ENCODE results near the gene TMEM18.
"Not testable (repeated sequence)": the region's sequence is repeated elsewhere in the genome, so short reads cannot be mapped to it uniquely, and the experiment has no call there.

The TMEM18 gene

GRCh38 chr2:692767-693166 is 15.6 kb upstream of the TMEM18 start:
- DNase-seq: no peak

- DNase-seq: no peak
Observed at GRCh38 chr2:691821-692761, 14.9 kb upstream of the TMEM18 start.

GRCh38 chr2:690799-691198 is 13.6 kb upstream of the TMEM18 start:
- no peak for DNase-seq

GRCh38 chr2:689877-690510 is 12.8 kb upstream of the TMEM18 start:
- no peak for DNase-seq

GRCh38 chr2:689237-689636 is 12.0 kb upstream of the TMEM18 start:
- no peak for DNase-seq

GRCh38 chr2:688504-689076 is 11.4 kb upstream of the TMEM18 start:
- DNase-seq: no peak

GRCh38 chr2:685421-685820 is 8.2 kb upstream of the TMEM18 start:
- DNase-seq: no peak

- not testable (repeated sequence) for DNase-seq
Observed at GRCh38 chr2:684913-685312, 7.7 kb upstream of the TMEM18 start.

- DNase-seq: no peak
Observed at GRCh38 chr2:682226-682625, 5.0 kb upstream of the TMEM18 start.

GRCh38 chr2:681312-681711 is 4.1 kb upstream of the TMEM18 start:
- DNase-seq: no peak

- no peak for DNase-seq
Observed at GRCh38 chr2:680496-680895, 3.3 kb upstream of the TMEM18 start.

- no peak for DNase-seq
Observed at GRCh38 chr2:678964-679363, 1.8 kb upstream of the TMEM18 start.

GRCh38 chr2:677959-678550 is 849 bp upstream of the TMEM18 start:
- DNase-seq: no peak

GRCh38 chr2:676647-677055 is 555 bp downstream of the TMEM18 start:
- no peak for DNase-seq

- peak; percentile 9 to 16 for DNase-seq
Observed at GRCh38 chr2:675982-676646, 1.1 kb downstream of the TMEM18 start.

- no peak for DNase-seq
Observed at GRCh38 chr2:675460-675859, 1.7 kb downstream of the TMEM18 start.

- no peak for DNase-seq
Observed at GRCh38 chr2:675051-675450, 2.2 kb downstream of the TMEM18 start.

GRCh38 chr2:674321-674985 is 2.8 kb downstream of the TMEM18 start:
- no peak for DNase-seq

- DNase-seq: no peak
Observed at GRCh38 chr2:673615-674320, 3.4 kb downstream of the TMEM18 start.

GRCh38 chr2:673016-673415 is 4.2 kb downstream of the TMEM18 start:
- no peak for DNase-seq

- no peak for DNase-seq
Observed at GRCh38 chr2:672606-672905, 4.7 kb downstream of the TMEM18 start.

Data from activated CD4-positive, alpha-beta T cell treated with anti-CD3 and anti-CD28 coated beads, Interleukin-2, amount 50 U/mL, for 4 hours (primary cell).